ENCODE results near the gene ATP8A2.
"Not testable (repeated sequence)": the region's sequence is repeated elsewhere in the genome, so short reads cannot be mapped to it uniquely, and the experiment has no call there.

ATP8A2 gene

GRCh38 chr13:26068372-26068771 lies 696.6 kb downstream of the ATP8A2 start:
- not testable (repeated sequence) for DNase-seq (ENCODE audit: low read depth, low spot score)

- DNase-seq (ENCODE audit: low read depth, low spot score): not testable (repeated sequence)
Observed at GRCh38 chr13:26069642-26070041, 697.9 kb downstream of the ATP8A2 start.

GRCh38 chr13:26071691-26072090 lies 699.9 kb downstream of the ATP8A2 start:
- no peak for DNase-seq (ENCODE audit: low read depth, low spot score)

GRCh38 chr13:26072335-26072734 lies 700.6 kb downstream of the ATP8A2 start:
- DNase-seq (ENCODE audit: low read depth, low spot score): not testable (repeated sequence)

GRCh38 chr13:26074706-26075105 lies 702.9 kb downstream of the ATP8A2 start:
- DNase-seq (ENCODE audit: low read depth, low spot score): no peak
